Ectodermal cell (in vitro differentiated cells): ENCODE results near the gene ZNF791.
"Not testable (repeated sequence)": the region's sequence is repeated elsewhere in the genome, so short reads cannot be mapped to it uniquely, and the experiment has no call there.

Experiments
- H3K27ac ChIP-seq: 2 replicates; pipeline ENCODE4 v1.7.0; 2013; ENCODE audit warnings: mild to moderate bottlenecking, low read depth, low read length; ENCODE audit not compliant: insufficient read depth, poor library complexity, severe bottlenecking
- H3K27me3 ChIP-seq: 2 replicates; pipeline ENCODE4 v1.7.0; 2013; ENCODE audit warnings: mild to moderate bottlenecking, low read length; ENCODE audit not compliant: insufficient read depth, control insufficient read depth, poor library complexity, severe bottlenecking
- H3K36me3 ChIP-seq: one replicate; pipeline ENCODE4 v1.7.0; 2013; ENCODE audit warnings: low read length; ENCODE audit not compliant: control insufficient read depth, insufficient read depth
- H3K4me1 ChIP-seq: one replicate; pipeline ENCODE4 v1.7.0; 2013; ENCODE audit warnings: low read length; ENCODE audit not compliant: control insufficient read depth, insufficient read depth
- H3K4me3 ChIP-seq: 2 replicates; pipeline ENCODE4 v1.7.0; 2013; ENCODE audit warnings: low read depth, low read length, control low read depth; ENCODE audit not compliant: insufficient read depth
- H3K9me3 ChIP-seq: 2 replicates; pipeline ENCODE4 v1.7.0; 2013; ENCODE audit warnings: mild to moderate bottlenecking, low read length, moderate library complexity; ENCODE audit not compliant: control insufficient read depth
- WGBS, 2 experiments: methylation state at CpG; one replicate each; pipeline ENCODE4 v1.1.7; 2013; ENCODE audit warnings: missing lambda C conversion rate in 2 of 2; 5-methylcytosine and 5-hydroxymethylcytosine counted together

The ZNF791 gene

DNA sequence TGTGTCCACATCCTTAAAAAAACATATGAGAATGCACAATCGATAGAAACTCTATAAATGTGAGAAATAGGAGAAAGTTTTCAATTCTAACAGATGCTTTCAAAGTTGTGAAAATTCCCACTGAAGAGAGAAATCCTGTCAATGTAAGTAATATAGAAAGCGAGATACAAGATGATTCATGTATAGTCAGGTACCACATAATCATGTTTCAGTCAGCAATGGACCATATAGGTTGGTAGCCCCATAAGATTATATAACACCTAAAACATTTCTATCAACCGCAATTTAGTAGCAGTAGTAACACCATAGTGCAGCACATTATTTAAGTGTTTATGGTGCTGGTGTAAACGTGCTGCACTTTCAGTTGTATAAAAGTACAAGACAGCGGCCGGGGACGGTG, 18.5 kb downstream of the ZNF791 start:
- Histone ChIP-seq H3K27ac (no peak overlapping the region), H3K4me1 (no peaks in the 10 kb centered on the region), H3K27me3 (no peaks in the 10 kb centered on the region), H3K9me3 (peaks cover 12% of the 10 kb centered on the region), H3K36me3 (peaks cover 66% of the 10 kb centered on the region), H3K4me3 (no peak overlapping the region)
- WGBS, 2 experiments, result 94 to 96% methylated on average over 7 of the region's 7 CpGs

DNA sequence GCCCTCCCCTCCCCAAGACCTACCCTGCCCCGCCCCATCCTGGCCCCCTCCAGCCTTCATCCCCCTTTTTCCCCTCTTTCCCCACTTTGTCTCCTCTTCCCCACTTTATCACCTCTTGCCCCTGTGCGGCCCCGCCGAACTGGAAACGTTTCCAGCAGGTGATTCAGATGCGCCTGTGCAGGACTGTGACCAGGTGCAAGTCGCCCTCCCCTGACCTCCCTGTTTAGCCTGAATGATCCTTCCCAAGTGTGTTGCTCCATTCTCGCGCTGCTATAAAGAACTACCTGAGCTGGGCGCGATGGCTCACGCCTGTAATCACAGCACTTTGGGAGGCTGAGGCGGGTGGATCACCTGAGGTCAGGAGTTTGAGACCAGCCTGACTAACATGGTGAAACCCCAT, 25.9 kb downstream of the ZNF791 start:
- WGBS, 2 experiments, result 92 to 93% methylated on average over 13 of the region's 13 CpGs
- Histone ChIP-seq H3K4me3 (no peak overlapping the region), H3K4me1 (no peaks in the 10 kb centered on the region), H3K36me3 (no peaks in the 10 kb centered on the region), H3K9me3 (no peaks in the 10 kb centered on the region), H3K27me3 (peaks cover 5% of the 10 kb centered on the region), H3K27ac (no peak overlapping the region)

DNA sequence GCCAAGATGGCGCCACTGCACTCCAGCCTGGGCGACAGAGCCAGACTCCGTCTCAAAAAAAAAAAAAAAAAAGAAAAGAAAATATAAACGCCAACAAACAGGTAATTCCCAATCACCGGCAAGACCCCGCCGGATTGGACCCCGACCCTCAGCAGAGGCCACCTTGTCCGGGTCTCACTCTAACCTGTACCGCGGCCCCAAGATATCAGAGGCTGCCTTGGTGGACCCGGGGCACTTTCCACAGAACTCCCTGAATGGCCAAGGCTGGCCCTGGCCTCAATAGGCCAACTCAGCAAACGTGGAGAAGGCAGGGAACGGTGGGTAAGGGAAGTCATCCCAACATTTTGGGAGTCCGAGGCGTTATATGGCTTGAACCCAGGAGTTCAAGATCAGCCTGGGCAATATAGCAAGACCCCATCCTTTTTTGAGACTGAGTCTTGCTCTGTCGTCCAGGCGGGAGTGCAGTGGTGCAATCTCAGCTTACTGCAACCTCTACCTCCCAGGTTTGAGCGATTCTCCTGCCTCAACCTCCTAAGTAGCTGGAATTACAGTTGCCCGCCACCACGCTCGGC, 28.0 kb downstream of the ZNF791 start:
- 95% methylated on average over 22 of the region's 22 CpGs for WGBS, 2 experiments
- no peak overlapping the region for H3K27ac ChIP-seq
- H3K27me3 ChIP-seq, result peaks cover 5% of the 10 kb centered on the region
- no peaks in the 10 kb centered on the region for H3K9me3 ChIP-seq
- H3K4me3 ChIP-seq, result no peak overlapping the region
- H3K36me3 ChIP-seq, result no peaks in the 10 kb centered on the region
- no peaks in the 10 kb centered on the region for H3K4me1 ChIP-seq

DNA sequence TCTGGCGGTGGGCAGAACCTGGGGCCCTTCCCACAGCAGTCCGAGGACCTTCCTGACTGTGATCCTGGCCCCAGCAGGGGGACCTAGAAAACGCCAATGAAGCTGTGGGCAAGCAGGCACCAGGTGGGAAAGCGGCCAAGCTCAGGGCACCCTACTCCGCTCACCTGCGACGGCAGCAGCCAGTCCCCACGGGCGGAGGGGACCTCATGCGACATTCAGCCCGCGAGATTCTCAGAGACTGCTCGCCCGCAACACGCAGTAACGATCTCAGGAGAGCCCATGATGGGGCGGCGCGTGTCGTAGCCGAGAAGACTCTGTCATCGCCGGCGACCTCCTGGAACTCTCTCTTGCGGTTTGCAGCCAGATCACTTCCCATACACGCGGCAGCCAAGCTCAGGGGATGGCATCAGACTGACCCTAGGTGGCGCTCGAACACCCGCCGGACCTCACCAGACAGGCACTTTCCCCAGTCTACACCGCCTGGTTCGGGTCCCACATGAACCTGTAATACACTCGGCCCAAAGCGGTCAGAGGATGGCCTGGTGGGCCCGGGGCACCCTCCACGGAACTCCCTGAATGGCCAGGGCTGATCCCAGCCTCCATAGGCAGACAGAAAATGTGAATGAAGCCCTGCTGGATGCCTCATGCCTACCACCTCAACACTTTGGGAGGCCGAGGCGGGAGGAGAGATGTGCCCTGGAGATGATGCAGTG, 29.3 kb downstream of the ZNF791 start:
- no peaks in the 10 kb centered on the region for H3K36me3 ChIP-seq
- 22 to 26% methylated on average over 39 of the region's 39 CpGs for whole genome bisulfite sequencing, 2 experiments
- no peaks in the 10 kb centered on the region for H3K4me1 ChIP-seq
- no peaks in the 10 kb centered on the region for H3K9me3 ChIP-seq
- no peak overlapping the region for H3K4me3 ChIP-seq
- H3K27ac ChIP-seq, result no peak overlapping the region
- peaks cover 5% of the 10 kb centered on the region for H3K27me3 ChIP-seq

DNA sequence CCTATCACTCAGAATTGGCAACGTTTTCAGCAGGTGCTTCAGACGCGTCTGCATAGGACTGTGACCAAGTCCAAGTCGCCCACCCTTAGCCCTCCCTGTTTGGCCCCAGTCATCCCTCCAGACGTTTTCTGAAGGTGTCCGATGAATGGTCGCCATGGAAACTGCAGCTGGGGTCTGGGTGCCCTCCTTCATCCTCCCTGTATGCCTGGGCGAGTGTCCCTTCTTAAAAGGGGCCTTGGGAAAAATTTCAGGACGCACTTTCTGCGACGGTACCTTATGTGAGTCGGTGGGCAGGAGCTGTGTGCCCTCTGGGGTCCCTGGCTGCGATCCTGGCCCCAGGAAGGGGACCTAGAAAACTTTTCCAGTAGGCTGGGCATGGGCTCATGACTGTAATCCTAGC, 30.7 kb downstream of the ZNF791 start:
- Histone ChIP-seq H3K9me3 (no peaks in the 10 kb centered on the region), H3K4me1 (no peaks in the 10 kb centered on the region), H3K4me3 (no peak overlapping the region), H3K27me3 (peaks cover 5% of the 10 kb centered on the region), H3K27ac (no peak overlapping the region), H3K36me3 (no peaks in the 10 kb centered on the region)
- WGBS, 2 experiments, result 85 to 89% methylated on average over 13 of the region's 13 CpGs

DNA sequence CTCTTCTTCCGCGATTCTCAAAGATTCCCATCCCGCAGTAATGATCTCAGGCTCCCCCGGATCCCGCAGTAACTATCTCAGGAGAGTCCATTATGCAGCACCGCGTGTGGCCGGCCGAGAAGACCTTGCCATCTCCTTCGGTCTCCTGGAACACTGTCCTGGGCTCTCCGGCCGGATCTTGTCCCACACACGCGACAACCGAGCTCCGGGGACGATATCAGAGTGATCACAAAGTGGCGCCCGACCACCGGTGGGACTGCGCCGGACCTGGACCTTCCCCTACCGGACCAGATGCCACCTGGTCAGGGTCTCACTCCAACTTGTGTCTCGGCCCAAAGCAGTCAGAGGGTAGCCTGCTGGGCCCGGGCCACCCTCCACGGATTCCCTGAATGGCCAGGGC, 31.8 kb downstream of the ZNF791 start:
- Histone ChIP-seq H3K27me3 (peaks cover 5% of the 10 kb centered on the region), H3K36me3 (no peaks in the 10 kb centered on the region), H3K4me1 (no peaks in the 10 kb centered on the region), H3K4me3 (no peak overlapping the region), H3K9me3 (no peaks in the 10 kb centered on the region), H3K27ac (no peak overlapping the region)
- 95 to 96% methylated on average over 26 of the region's 26 CpGs for WGBS, 2 experiments

DNA sequence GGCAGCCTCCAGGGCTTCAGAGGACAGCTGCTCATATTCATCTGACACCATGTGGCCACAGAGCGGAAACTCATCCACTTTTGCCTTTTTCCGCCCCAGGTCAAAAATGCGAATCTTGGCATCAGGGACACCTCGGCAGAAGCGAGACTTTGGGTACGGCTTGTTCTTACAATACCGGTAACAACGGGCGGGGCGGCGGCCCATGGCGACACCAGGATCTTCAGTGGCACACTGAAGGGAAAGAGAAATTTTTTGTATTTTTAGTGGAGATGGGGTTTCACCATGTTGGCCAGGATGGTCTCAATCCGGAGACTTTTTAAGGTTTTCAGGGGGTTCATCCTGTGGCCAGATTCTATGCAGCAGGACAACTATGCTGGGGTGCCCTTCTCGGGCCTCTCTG, 33.0 kb downstream of the ZNF791 start:
- WGBS, 2 experiments, result 96% methylated on average over 14 of the region's 14 CpGs
- H3K27me3 ChIP-seq, H3K27ac ChIP-seq, H3K9me3 ChIP-seq, H3K4me3 ChIP-seq, H3K4me1 ChIP-seq, H3K36me3 ChIP-seq: not testable (repeated sequence)

DNA sequence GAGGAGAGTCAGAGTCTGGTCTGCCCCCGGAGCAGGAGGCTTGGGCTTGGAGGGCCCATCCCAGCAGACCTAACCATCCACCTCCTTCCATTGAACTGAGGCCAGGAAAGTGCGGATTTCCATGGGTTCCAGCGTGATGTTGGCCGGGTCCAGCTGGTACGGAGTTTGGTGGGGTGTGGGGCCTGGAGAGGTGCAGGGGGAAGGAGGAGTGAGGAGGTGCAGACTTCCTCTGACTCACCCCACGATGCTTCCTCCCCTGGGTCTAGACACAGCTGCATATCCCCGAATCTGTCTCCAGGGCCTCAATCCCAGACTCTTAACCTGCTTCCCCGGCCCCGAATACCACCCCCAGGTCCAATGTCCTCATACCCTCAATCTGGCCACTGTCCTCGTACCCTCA, 35.8 kb downstream of the ZNF791 start:
- Histone ChIP-seq H3K27ac (no peak overlapping the region), H3K27me3 (no peaks in the 10 kb centered on the region), H3K36me3 (no peaks in the 10 kb centered on the region), H3K4me3 (no peak overlapping the region), H3K9me3 (no peaks in the 10 kb centered on the region), H3K4me1 (no peaks in the 10 kb centered on the region)
- 91 to 93% methylated on average over 10 of the region's 10 CpGs for WGBS, 2 experiments

DNA sequence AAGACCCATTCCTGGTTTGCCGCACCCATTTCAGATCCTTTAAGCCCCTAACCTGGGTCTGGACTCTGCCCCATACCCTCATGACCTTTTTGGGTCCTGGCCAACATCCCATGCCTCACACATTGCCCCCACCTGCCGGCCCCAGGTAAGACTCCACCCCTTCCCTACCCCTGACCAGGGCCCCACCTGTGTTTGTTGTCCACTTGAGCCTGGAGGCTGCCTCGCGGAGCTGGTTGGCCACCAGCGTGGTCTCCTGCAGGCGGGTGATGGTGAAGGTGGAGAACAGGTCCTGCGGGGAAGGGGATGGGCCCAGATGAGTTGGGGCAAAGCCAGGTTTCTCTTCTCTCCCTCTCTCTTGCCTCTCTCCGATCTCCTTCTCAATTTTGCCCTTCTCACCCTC, 36.3 kb downstream of the ZNF791 start:
- Histone ChIP-seq H3K9me3 (no peaks in the 10 kb centered on the region), H3K27ac (no peak overlapping the region), H3K4me1 (no peaks in the 10 kb centered on the region), H3K27me3 (no peaks in the 10 kb centered on the region), H3K4me3 (no peak overlapping the region), H3K36me3 (no peaks in the 10 kb centered on the region)
- WGBS, 2 experiments, result 89 to 96% methylated on average over 8 of the region's 8 CpGs

DNA sequence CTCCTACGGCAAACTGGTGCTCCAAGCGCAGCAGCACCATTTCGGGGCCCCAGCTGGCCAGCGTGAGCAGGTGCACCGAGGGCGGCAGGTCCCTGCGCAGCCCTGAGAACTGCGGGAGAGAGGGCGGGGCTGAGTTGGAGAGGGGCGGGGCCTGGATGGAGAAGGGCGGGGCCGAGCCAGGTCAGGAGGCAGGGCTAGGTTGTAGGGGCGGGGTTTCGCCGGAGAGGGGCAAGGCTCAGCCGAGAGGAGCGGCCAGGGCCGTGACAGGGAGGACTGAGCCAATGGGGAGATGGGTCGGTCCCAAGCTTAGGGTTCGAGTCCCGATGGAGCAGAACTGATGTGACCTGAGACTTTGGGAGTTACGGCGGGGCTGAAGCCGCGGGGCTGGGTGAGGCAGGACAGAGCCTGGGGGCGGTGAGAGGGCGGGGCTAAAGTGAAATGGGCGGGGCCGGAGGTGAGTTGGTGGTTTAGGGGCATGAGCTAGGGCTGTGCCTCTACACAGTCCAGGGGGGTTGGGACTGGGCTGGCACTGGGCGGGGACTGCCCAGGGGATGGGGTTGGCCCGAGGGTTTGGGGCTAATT, 36.9 kb downstream of the ZNF791 start:
- no peaks in the 10 kb centered on the region for H3K9me3 ChIP-seq
- H3K27ac ChIP-seq, result no peak overlapping the region
- no peaks in the 10 kb centered on the region for H3K27me3 ChIP-seq
- WGBS, 2 experiments, result 78 to 83% methylated on average over 31 of the region's 31 CpGs
- H3K4me3 ChIP-seq, result no peak overlapping the region
- no peaks in the 10 kb centered on the region for H3K4me1 ChIP-seq
- H3K36me3 ChIP-seq, result no peaks in the 10 kb centered on the region
